ENCODE measurements around the gene KBTBD3. TPM values are rescaled to one million over a fixed set of nuclear protein-coding genes. Genes with fewer than 3 reads are reported as not detected.

KBTBD3 gene
- total RNA-seq, 1 donor from 2014 or later, result 6.9 TPM

- Histone ChIP-seq H3K4me1 (no peaks in the 10 kb centered on the region), H3K79me2 (ENCODE audit: low read depth) (no peaks in the 10 kb centered on the region), H3F3A (ENCODE audit: low read depth) (no peaks in the 10 kb centered on the region), H2AFZ (replicated peaks) (no peak overlapping the region), H3K27ac (no peak overlapping the region), H3K9ac (no peak overlapping the region), H3K4me3 (no peak overlapping the region), H3K9me3 (ENCODE audit: low read depth) (no peaks in the 10 kb centered on the region), H3K4me2 (no peak overlapping the region), H3K27me3 (no peaks in the 10 kb centered on the region), H4K20me1 (ENCODE audit: low read depth) (no peaks in the 10 kb centered on the region), H3K36me3 (no peaks in the 10 kb centered on the region)
- H3K4me1 Mint-ChIP-seq, result no peaks in the 10 kb centered on the region
- H3K4me3 Mint-ChIP-seq, result no peak overlapping the region
- no peak overlapping the region for H3K27ac Mint-ChIP-seq
- H3K9me3 Mint-ChIP-seq, result no peaks in the 10 kb centered on the region
- peaks cover 2% of the 10 kb centered on the region for H3K27me3 Mint-ChIP-seq (ENCODE audit: insufficient read depth, low read depth)
- TF ChIP-seq EZH2phosphoT487 (IDR thresholded peaks at IDR 0.05), result no peak
- TF ChIP-seq EZH2 (IDR thresholded peaks at IDR 0.05), result no peak
- no peak for TF ChIP-seq CTCF (IDR thresholded peaks at IDR 0.05)
- DNase-seq (ENCODE audit: low spot score), result no peak
- no peaks in the 10 kb centered on the region for H3K36me3 Mint-ChIP-seq
Measured at GRCh38 chr11:106049727-106050476, 27.2 kb downstream of the KBTBD3 start.

- Histone ChIP-seq H3F3A (ENCODE audit: low read depth) (no peaks in the 10 kb centered on the region), H3K27ac (no peak overlapping the region), H3K4me3 (no peak overlapping the region), H4K20me1 (ENCODE audit: low read depth) (no peaks in the 10 kb centered on the region), H3K27me3 (no peaks in the 10 kb centered on the region), H3K4me2 (no peak overlapping the region), H3K4me1 (no peaks in the 10 kb centered on the region), H3K79me2 (ENCODE audit: low read depth) (no peaks in the 10 kb centered on the region), H2AFZ (replicated peaks) (no peak overlapping the region), H3K9ac (no peak overlapping the region), H3K36me3 (no peaks in the 10 kb centered on the region), H3K9me3 (ENCODE audit: low read depth) (no peaks in the 10 kb centered on the region)
- DNase-seq (ENCODE audit: low spot score), result no peak
- Mint-ChIP-seq H3K4me3 (no peak overlapping the region), H3K27me3 (ENCODE audit: insufficient read depth, low read depth) (peaks cover 2% of the 10 kb centered on the region), H3K9me3 (no peaks in the 10 kb centered on the region), H3K36me3 (no peaks in the 10 kb centered on the region), H3K27ac (no peak overlapping the region), H3K4me1 (no peaks in the 10 kb centered on the region)
- no peak for TF ChIP-seq EZH2phosphoT487 (IDR thresholded peaks at IDR 0.05)
- TF ChIP-seq CTCF (IDR thresholded peaks at IDR 0.05), result no peak
- no peak for TF ChIP-seq EZH2 (IDR thresholded peaks at IDR 0.05)
Measured at GRCh38 chr11:106047631-106048030, 29.5 kb downstream of the KBTBD3 start.

GRCh38 chr11:106043540-106043939 is 33.6 kb downstream of the KBTBD3 start:
- no peaks in the 10 kb centered on the region for H3K4me1 ChIP-seq
- H4K20me1 ChIP-seq (ENCODE audit: low read depth), result no peaks in the 10 kb centered on the region
- H3F3A ChIP-seq (ENCODE audit: low read depth), result no peaks in the 10 kb centered on the region
- H3K9ac ChIP-seq, result no peak overlapping the region
- no peaks in the 10 kb centered on the region for H3K9me3 Mint-ChIP-seq
- no peaks in the 10 kb centered on the region for H3K4me1 Mint-ChIP-seq
- no peak overlapping the region for H3K27ac Mint-ChIP-seq
- no peak overlapping the region for H3K27ac ChIP-seq
- no peak for DNase-seq (ENCODE audit: low spot score)
- no peak overlapping the region for H3K4me2 ChIP-seq
- H3K36me3 Mint-ChIP-seq, result no peaks in the 10 kb centered on the region
- H3K36me3 ChIP-seq, result no peaks in the 10 kb centered on the region
- no peak overlapping the region for H2AFZ ChIP-seq (replicated peaks)
- no peaks in the 10 kb centered on the region for H3K27me3 Mint-ChIP-seq (ENCODE audit: insufficient read depth, low read depth)
- H3K9me3 ChIP-seq (ENCODE audit: low read depth), result no peaks in the 10 kb centered on the region
- TF ChIP-seq EZH2phosphoT487 (IDR thresholded peaks at IDR 0.05), result no peak
- no peak for TF ChIP-seq EZH2 (IDR thresholded peaks at IDR 0.05)
- no peak for TF ChIP-seq CTCF (IDR thresholded peaks at IDR 0.05)
- no peaks in the 10 kb centered on the region for H3K27me3 ChIP-seq
- H3K4me3 ChIP-seq, result no peak overlapping the region
- H3K4me3 Mint-ChIP-seq, result no peak overlapping the region
- no peaks in the 10 kb centered on the region for H3K79me2 ChIP-seq (ENCODE audit: low read depth)

All from neural progenitor cell (in vitro differentiated cells).